GM12878 (cell line): ENCODE results near the gene PALLD. TPM values are rescaled to one million over a fixed set of nuclear protein-coding genes. Genes with fewer than 3 reads are reported as not detected.
A peak's percentile ranks its signal among the peaks of the same experiment; 100 is the strongest.

ENCODE experiments used
- ATAC-seq: fragments of 200-7000 bp; cut with Tn5 transposase; 3 replicates; pipeline ENCODE4 v1.9.1; 2020; ENCODE audit warnings: mild to moderate bottlenecking, moderate library complexity
- BruUV-seq: library from RNA; stranded (reverse); fragments of 400-500 nt; replicated peaks from 2 replicates; lab custom pipeline; 2021; lab: Mats Ljungman, UMichigan
- CTCF ChIA-PET: fragments of 300-600 bp; sonication (Branson Sonifier 250); formaldehyde crosslinking; extraction: SDS; loops from one replicate; lab custom pipeline; 2021; ENCODE audit warnings: inconsistent platforms; lab: Yijun Ruan, JAX
- POLR2A ChIA-PET: fragments of 350-600 bp; formaldehyde crosslinking; extraction: SDS; loops from one replicate; lab custom pipeline; 2021; ENCODE audit warnings: inconsistent platforms; lab: Charles Lee
- RAD21 ChIA-PET: fragments of 300-600 bp; sonication (Branson Sonifier 250); formaldehyde crosslinking; loops from one replicate; lab custom pipeline; 2023; ENCODE audit warnings: antibody characterized with exemption; ENCODE audit not compliant: unreplicated experiment; lab: Charles Lee
- SMC1A ChIA-PET: fragments of 300-600 bp; sonication (Branson Sonifier 250); formaldehyde crosslinking; loops from one replicate; lab custom pipeline; 2023; ENCODE audit not compliant: unreplicated experiment, uncharacterized antibody; lab: Charles Lee
- DNase-seq: peaks from one replicate; pipeline ENCODE4 v3.0.0-alpha.2; 2011; ENCODE audit warnings: low read depth, low spot score
- FAIRE-seq: peaks from 3 replicates; lab custom pipeline; 2011; peaks lifted over from hg19 to GRCh38; lab: Jason Lieb, UNC
- H2AFZ ChIP-seq: 2 replicates; pipeline ENCODE4 v1.6.0; 2011; ENCODE audit warnings: low read depth, low read length, control low read depth; ENCODE audit not compliant: control insufficient read depth
- H3K27ac ChIP-seq: 2 replicates; pipeline ENCODE4 v1.5.1; 2011; ENCODE audit warnings: control low read depth; ENCODE audit not compliant: control insufficient read depth, insufficient read depth
- H3K27me3 ChIP-seq, 2 experiments: replicated peaks in 1 of 2; 2 replicates each; pipeline versions ENCODE4 v1.6.0 to v1.6.1; 2011; ENCODE audit warnings: low read length in 1 of 2; ENCODE audit not compliant: control insufficient read depth in 2 of 2, insufficient read depth in 2 of 2
- H3K36me3 ChIP-seq, 2 experiments: 2 replicates each; pipeline ENCODE4 v1.5.1; 2011; ENCODE audit warnings: low read length in 1 of 2; ENCODE audit not compliant: control insufficient read depth in 2 of 2, insufficient read depth in 2 of 2
- H3K4me1 ChIP-seq: 2 replicates; pipeline ENCODE4 v1.6.1; 2011; ENCODE audit warnings: mild to moderate bottlenecking, low read length, moderate library complexity, mixed read lengths; ENCODE audit not compliant: control insufficient read depth, insufficient read depth
- H3K4me2 ChIP-seq: 2 replicates; pipeline ENCODE4 v1.6.0; 2011; ENCODE audit warnings: control low read depth; ENCODE audit not compliant: control insufficient read depth, insufficient read depth
- H3K4me3 ChIP-seq: fragments of 200-600 bp; sonication (generic); 2 replicates; pipeline ENCODE4 v1.5.1; 2016
- H3K79me2 ChIP-seq: 2 replicates; pipeline ENCODE4 v1.6.0; 2011; ENCODE audit warnings: low read length; ENCODE audit not compliant: control insufficient read depth, insufficient read depth
- H3K9ac ChIP-seq: 2 replicates; pipeline ENCODE4 v1.8.0; 2011; ENCODE audit warnings: low read length, control low read depth, mixed read lengths; ENCODE audit not compliant: control insufficient read depth, insufficient read depth
- H3K9me3 ChIP-seq: replicated peaks from 3 replicates; pipeline ENCODE4 v1.5.1; 2011; ENCODE audit warnings: mild to moderate bottlenecking, low read length; ENCODE audit not compliant: control insufficient read depth, insufficient read depth
- H4K20me1 ChIP-seq: 2 replicates; pipeline ENCODE4 v1.6.0; 2011; ENCODE audit not compliant: control insufficient read depth, insufficient read depth
- ATF7 ChIP-seq: fragments of 450-650 bp; IDR thresholded peaks from 2 replicates; pipeline ENCODE4 v1.6.1; 2016; ENCODE audit warnings: low read depth, mild to moderate bottlenecking
- BRCA1 ChIP-seq: IDR thresholded peaks from 2 replicates; pipeline ENCODE4 v1.6.1; 2011; ENCODE audit warnings: low read depth, low read length, improper control_type of control experiment
- CBX5 ChIP-seq: sonication (generic); IDR thresholded peaks from 2 replicates; pipeline ENCODE4 v1.6.1; 2016; ENCODE audit warnings: low read depth, moderate library complexity, mild to moderate bottlenecking, inconsistent platforms
- CUX1 ChIP-seq: IDR thresholded peaks from 2 replicates; pipeline ENCODE4 v1.6.1; 2012; ENCODE audit warnings: improper control_type of control experiment, low read depth, low read length; ENCODE audit not compliant: insufficient replicate concordance
- DPF2 ChIP-seq: fragments of 450-650 bp; IDR thresholded peaks from 2 replicates; pipeline ENCODE4 v1.6.1; 2017; ENCODE audit warnings: mild to moderate bottlenecking
- FOXK2 ChIP-seq: fragments of 450-650 bp; IDR thresholded peaks from 2 replicates; pipeline ENCODE4 v1.6.1; 2017; ENCODE audit warnings: mild to moderate bottlenecking, moderate library complexity
- IKZF2 ChIP-seq, 2 experiments: fragments of 450-650 bp; IDR thresholded peaks; 2 replicates each; pipeline ENCODE4 v1.6.1; 2017; ENCODE audit warnings: mild to moderate bottlenecking in 2 of 2, moderate library complexity in 2 of 2
- MTA3 ChIP-seq: IDR thresholded peaks from 2 replicates; pipeline ENCODE4 v1.6.1; 2012; ENCODE audit warnings: low read length, inconsistent platforms, borderline replicate concordance
- NBN ChIP-seq: fragments of 450-650 bp; IDR thresholded peaks from 2 replicates; pipeline ENCODE4 v1.6.1; 2016
- NFYA ChIP-seq: IDR thresholded peaks from 2 replicates; pipeline ENCODE4 v1.6.1; 2011; ENCODE audit warnings: low read depth, mild to moderate bottlenecking, low read length, improper control_type of control experiment, borderline replicate concordance
- NR2F1 ChIP-seq: fragments of 450-650 bp; conservative IDR thresholded peaks from 2 replicates; pipeline ENCODE4 v1.6.1; 2017; ENCODE audit warnings: mild to moderate bottlenecking
- SPI1 ChIP-seq: IDR thresholded peaks from 2 replicates; pipeline ENCODE4 v1.6.1; 2011; ENCODE audit warnings: low read depth, mild to moderate bottlenecking, low read length, moderate library complexity, borderline replicate concordance; ENCODE audit not compliant: insufficient read depth
- ZNF24 ChIP-seq: fragments of 450-650 bp; IDR thresholded peaks from 2 replicates; pipeline ENCODE4 v1.6.1; 2017; ENCODE audit warnings: antibody characterized with exemption, mild to moderate bottlenecking
- in situ Hi-C: fragments of 300-500 bp; cut with MboI; formaldehyde crosslinking; loops from 9 replicates; pipeline ENCODE4 v1.14.3; 2018; ENCODE audit warnings: mixed read lengths
- intact Hi-C: fragments of 100-400 bp; cut with micrococcal nuclease; formaldehyde crosslinking; loops from one replicate; pipeline ENCODE4 v1.14.2; 2022; ENCODE audit not compliant: unreplicated experiment
- polyA plus RNA-seq, 11 experiments: library from polyadenylated mRNA; depleted of rRNA in 4 of 11; unstranded in 6 of 11; stranded (reverse) in 5 of 11; fragments of >200 nt; fragmentation: Nextera tagmentation in 4 of 11; fragmentation: Illumina TruSeq in 1 of 11; extraction: Ambion mirVana in 4 of 11; extraction: Trizol in 1 of 11; gene quantifications; 1 replicate in 1 of 11; 2 replicates in 10 of 11; pipeline versions ENCODE4 v1.2.1 to v1.2.3, GENCODE V29; 2011 to 2016; ENCODE audit warnings: inconsistent platforms in 2 of 11, missing spikeins in 2 of 11, low read depth in 1 of 11
- total RNA-seq, 4 experiments: library from RNA; depleted of rRNA in 3 of 4; stranded (reverse); fragments of >200 nt in 3 of 4; fragmentation: Illumina TruSeq in 1 of 4; extraction: Trizol in 1 of 4; gene quantifications; 2 replicates each; pipeline versions ENCODE4 v1.2.1 to v1.2.3, GENCODE V29; 2013 to 2021

Gene PALLD
- total and polyA plus RNA-seq, 10 of the 15 experiments (the other 5 are each of a cell fraction or from before 2014, with no cell fraction given) = 1.0 to 7.7 (median 1.7) TPM

DNA sequence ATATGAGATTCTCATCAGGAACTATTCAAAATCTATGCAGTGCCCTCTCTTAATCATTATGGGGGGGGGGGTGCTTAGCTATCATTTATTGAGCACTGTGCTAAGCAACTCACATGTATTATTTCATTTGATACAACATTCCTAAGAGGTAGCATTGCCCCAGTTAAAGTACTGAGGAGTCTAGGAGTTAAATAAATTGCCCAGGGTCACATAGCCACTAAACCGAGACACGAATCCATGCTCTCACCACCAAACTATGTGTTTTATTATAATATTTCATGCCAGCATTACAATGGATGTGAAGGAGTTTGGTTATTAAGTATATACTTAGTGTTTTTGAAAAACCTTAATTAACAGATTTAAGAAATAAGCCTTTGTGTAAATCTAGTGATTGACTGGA lies 381.8 kb downstream of the PALLD start (continued):
- no peak for TF ChIP-seq NBN
- TF ChIP-seq CBX5 = no peak
- TF ChIP-seq CUX1 = no peak
- TF ChIP-seq DPF2 = no peak
- no peak for TF ChIP-seq BRCA1
- no peak for TF ChIP-seq NFYA
- no peak for TF ChIP-seq MTA3
- TF ChIP-seq, all 136 proteins: peak for 0

- Histone ChIP-seq H3K27me3 (no peaks in the 10 kb centered on the region), H2AFZ (no peak overlapping the region), H4K20me1 (no peaks in the 10 kb centered on the region), H3K36me3 (no peaks in the 10 kb centered on the region), H3K9ac (no peak overlapping the region), H3K4me3 (no peak overlapping the region), H3K27ac (no peak overlapping the region), H3K9me3 (no peaks in the 10 kb centered on the region), H3K4me1 (0 out of 2 replicates have a peak, but pooled peaks cover 4% of the 10 kb centered on the region), H3K4me2 (no peak overlapping the region), H3K79me2 (no peaks in the 10 kb centered on the region)
- ChIA-PET RAD21 (no interaction called here), POLR2A (no interaction called here), CTCF (interaction anchor here (1.3 kb wide), 1 partner anchor 169 kb away, joined by 4 read pairs; no protein-coding TSS in a partner anchor), SMC1A (interaction anchor here (0.6 to 3.9 kb wide), 4 partner anchors 20 to 171 kb away, joined by 3 to 19 read pairs (median 3); no protein-coding TSS in a partner anchor)
- TF ChIP-seq IKZF2 (IDR thresholded peaks at IDR 0.05) (0 out of 4 replicates have a peak, but pooled peaks of 1 of the 2 experiments have one; percentile 31), FOXK2 (no peak), SPI1 (peak; percentile 95), ATF7 (0 out of 2 replicates have a peak, but pooled peaks have one; percentile 18), ZNF24 (peak; percentile 10; the same call in 1 of the 2 replicates), NR2F1 (0 out of 2 replicates have a peak, but pooled peaks have one; percentile 31)
- intact Hi-C loops = loop anchor here (2.0 kb wide), 1 partner anchor 168 kb away; no protein-coding TSS in a partner anchor
- FAIRE-seq (no peak), ATAC-seq (peak; percentile 52), DNase-seq (no peak)
- no TSS peak for BruUV-seq
- in situ Hi-C loops = no loop called here
Observed at GRCh38 chr4:168879188-168879587, 382.3 kb downstream of the PALLD start.
